Measurements from ENCODE around the gene GALNT18. TPM values are rescaled to one million over a fixed set of nuclear protein-coding genes. Genes with fewer than 3 reads are reported as not detected.

GALNT18 gene
- total and polyA plus RNA-seq, 4 donors = 2.1 to 11.0 (median 3.8) TPM

DNA sequence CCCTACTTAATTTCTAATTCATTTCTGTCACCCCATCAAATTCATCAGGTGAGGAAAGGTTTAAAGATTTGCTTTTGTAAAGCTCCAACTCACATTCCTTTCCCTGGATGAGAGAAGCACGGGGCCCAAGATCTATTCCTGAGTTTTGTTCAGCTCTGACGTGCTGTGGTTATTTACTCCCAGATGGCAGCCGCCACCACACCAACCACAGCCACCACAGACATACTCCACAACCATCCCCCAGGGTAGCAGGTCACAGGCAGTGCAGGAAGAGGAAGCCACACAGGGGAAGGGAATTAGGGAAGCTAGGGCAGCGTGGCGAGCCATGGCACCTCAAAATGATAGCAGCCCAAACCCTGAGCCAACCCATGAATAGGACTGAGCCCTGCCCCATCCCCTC lies 205.3 kb downstream of the GALNT18 start:
- no peak overlapping the region for H3K27ac ChIP-seq (ENCODE audit: low read depth in 1 of 2, low read length in 2 of 2)
- whole genome bisulfite sequencing = 79% methylated on average over 5 of the region's 5 CpGs
- no peak for DNase-seq (ENCODE audit: low spot score)
- H3K9ac ChIP-seq (ENCODE audit: low read depth in 1 of 2, low read length in 2 of 2) = no peak overlapping the region
- H3K27me3 ChIP-seq (ENCODE audit: control insufficient read depth in 4 of 4, insufficient read depth in 4 of 4, low read length in 3 of 4) = no peaks in the 10 kb centered on the region
- H3K4me3 ChIP-seq (ENCODE audit: low read depth in 1 of 3, low read length in 3 of 3) = no peak overlapping the region
- no peak for TF ChIP-seq NR2F2 (IDR thresholded peaks at IDR 0.05)
- TF ChIP-seq, protein P1, sequence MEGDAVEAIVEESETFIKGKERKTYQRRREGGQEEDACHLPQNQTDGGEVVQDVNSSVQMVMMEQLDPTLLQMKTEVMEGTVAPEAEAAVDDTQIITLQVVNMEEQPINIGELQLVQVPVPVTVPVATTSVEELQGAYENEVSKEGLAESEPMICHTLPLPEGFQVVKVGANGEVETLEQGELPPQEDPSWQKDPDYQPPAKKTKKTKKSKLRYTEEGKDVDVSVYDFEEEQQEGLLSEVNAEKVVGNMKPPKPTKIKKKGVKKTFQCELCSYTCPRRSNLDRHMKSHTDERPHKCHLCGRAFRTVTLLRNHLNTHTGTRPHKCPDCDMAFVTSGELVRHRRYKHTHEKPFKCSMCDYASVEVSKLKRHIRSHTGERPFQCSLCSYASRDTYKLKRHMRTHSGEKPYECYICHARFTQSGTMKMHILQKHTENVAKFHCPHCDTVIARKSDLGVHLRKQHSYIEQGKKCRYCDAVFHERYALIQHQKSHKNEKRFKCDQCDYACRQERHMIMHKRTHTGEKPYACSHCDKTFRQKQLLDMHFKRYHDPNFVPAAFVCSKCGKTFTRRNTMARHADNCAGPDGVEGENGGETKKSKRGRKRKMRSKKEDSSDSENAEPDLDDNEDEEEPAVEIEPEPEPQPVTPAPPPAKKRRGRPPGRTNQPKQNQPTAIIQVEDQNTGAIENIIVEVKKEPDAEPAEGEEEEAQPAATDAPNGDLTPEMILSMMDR (IDR thresholded peaks at IDR 0.05; ENCODE audit: low read depth, low read length, missing input control) = no peak
- TF ChIP-seq GABPA (IDR thresholded peaks at IDR 0.05 in 1 of 2, conservative IDR thresholded peaks at IDR 0.05 in 1 of 2) = no peak
- TF ChIP-seq, protein P2, sequence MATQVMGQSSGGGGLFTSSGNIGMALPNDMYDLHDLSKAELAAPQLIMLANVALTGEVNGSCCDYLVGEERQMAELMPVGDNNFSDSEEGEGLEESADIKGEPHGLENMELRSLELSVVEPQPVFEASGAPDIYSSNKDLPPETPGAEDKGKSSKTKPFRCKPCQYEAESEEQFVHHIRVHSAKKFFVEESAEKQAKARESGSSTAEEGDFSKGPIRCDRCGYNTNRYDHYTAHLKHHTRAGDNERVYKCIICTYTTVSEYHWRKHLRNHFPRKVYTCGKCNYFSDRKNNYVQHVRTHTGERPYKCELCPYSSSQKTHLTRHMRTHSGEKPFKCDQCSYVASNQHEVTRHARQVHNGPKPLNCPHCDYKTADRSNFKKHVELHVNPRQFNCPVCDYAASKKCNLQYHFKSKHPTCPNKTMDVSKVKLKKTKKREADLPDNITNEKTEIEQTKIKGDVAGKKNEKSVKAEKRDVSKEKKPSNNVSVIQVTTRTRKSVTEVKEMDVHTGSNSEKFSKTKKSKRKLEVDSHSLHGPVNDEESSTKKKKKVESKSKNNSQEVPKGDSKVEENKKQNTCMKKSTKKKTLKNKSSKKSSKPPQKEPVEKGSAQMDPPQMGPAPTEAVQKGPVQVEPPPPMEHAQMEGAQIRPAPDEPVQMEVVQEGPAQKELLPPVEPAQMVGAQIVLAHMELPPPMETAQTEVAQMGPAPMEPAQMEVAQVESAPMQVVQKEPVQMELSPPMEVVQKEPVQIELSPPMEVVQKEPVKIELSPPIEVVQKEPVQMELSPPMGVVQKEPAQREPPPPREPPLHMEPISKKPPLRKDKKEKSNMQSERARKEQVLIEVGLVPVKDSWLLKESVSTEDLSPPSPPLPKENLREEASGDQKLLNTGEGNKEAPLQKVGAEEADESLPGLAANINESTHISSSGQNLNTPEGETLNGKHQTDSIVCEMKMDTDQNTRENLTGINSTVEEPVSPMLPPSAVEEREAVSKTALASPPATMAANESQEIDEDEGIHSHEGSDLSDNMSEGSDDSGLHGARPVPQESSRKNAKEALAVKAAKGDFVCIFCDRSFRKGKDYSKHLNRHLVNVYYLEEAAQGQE (IDR thresholded peaks at IDR 0.05) = no peak
- TF ChIP-seq SP1 (IDR thresholded peaks at IDR 0.05) = no peak
- TF ChIP-seq FOXA1 (IDR thresholded peaks at IDR 0.05) = no peak
- no peak for TF ChIP-seq HNF4G (IDR thresholded peaks at IDR 0.05)
- no peak for TF ChIP-seq JUND (IDR thresholded peaks at IDR 0.05)
- peaks cover 0 to 7% (median 0%) of the 10 kb centered on the region in 4 donors for H3K36me3 ChIP-seq (ENCODE audit: control insufficient read depth in 4 of 4, insufficient read depth in 3 of 4, low read depth in 1 of 4, low read length in 3 of 4)
- no peaks in the 10 kb centered on the region for H3K4me1 ChIP-seq (ENCODE audit: control insufficient read depth in 4 of 4, insufficient read depth in 4 of 4, low read length in 3 of 4)
- no peaks in the 10 kb centered on the region for H3K9me3 ChIP-seq (ENCODE audit: control insufficient read depth in 4 of 4, low read length in 3 of 4)

DNA sequence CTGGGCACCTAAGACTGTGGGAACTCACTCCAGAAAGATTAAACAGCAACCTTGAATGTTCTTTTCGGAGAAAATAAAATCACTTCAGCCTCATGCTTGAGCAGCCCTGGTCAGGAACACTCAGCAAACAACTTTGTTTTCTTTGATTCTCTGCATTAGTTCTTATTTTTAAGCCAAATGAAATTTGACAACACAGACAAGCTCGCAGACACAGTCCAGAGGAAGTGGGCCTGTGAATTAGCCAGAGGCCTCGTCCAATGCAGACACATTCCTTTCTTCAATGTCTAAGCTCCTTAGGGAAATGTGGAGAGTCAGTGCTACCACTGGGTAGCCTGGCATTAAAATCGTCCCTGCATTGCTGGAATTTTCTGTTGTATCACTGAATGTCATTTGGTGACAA lies 205.9 kb downstream of the GALNT18 start:
- WGBS = 68% methylated on average over 4 of the region's 4 CpGs

More for the DNA sequence above, 205.9 kb downstream of the GALNT18 start:
- no peaks in the 10 kb centered on the region for H3K4me1 ChIP-seq (ENCODE audit: control insufficient read depth in 4 of 4, insufficient read depth in 4 of 4, low read length in 3 of 4)
- no peak for DNase-seq (ENCODE audit: low spot score)
- no peaks in the 10 kb centered on the region for H3K9me3 ChIP-seq (ENCODE audit: control insufficient read depth in 4 of 4, low read length in 3 of 4)
- TF ChIP-seq RXRA (IDR thresholded peaks at IDR 0.05) (no peak), FOXA1 (IDR thresholded peaks at IDR 0.05) (no peak), HNF4G (IDR thresholded peaks at IDR 0.05) (no peak), TAF1 (conservative IDR thresholded peaks at IDR 0.05) (no peak), RAD21 (IDR thresholded peaks at IDR 0.05) (no peak), HNF4A (conservative IDR thresholded peaks at IDR 0.05) (no peak), FOXA2 (IDR thresholded peaks at IDR 0.05) (no peak), NR2F2 (IDR thresholded peaks at IDR 0.05) (no peak), SP1 (IDR thresholded peaks at IDR 0.05) (no peak), JUND (IDR thresholded peaks at IDR 0.05) (no peak), GABPA (IDR thresholded peaks at IDR 0.05 in 1 of 2, conservative IDR thresholded peaks at IDR 0.05 in 1 of 2) (no peak), YY1 (IDR thresholded peaks at IDR 0.05) (no peak)
- TF ChIP-seq, protein P2 (IDR thresholded peaks at IDR 0.05) = no peak
- TF ChIP-seq, protein P1 (IDR thresholded peaks at IDR 0.05; ENCODE audit: low read depth, low read length, missing input control) = no peak
- TF ChIP-seq, protein P3, sequence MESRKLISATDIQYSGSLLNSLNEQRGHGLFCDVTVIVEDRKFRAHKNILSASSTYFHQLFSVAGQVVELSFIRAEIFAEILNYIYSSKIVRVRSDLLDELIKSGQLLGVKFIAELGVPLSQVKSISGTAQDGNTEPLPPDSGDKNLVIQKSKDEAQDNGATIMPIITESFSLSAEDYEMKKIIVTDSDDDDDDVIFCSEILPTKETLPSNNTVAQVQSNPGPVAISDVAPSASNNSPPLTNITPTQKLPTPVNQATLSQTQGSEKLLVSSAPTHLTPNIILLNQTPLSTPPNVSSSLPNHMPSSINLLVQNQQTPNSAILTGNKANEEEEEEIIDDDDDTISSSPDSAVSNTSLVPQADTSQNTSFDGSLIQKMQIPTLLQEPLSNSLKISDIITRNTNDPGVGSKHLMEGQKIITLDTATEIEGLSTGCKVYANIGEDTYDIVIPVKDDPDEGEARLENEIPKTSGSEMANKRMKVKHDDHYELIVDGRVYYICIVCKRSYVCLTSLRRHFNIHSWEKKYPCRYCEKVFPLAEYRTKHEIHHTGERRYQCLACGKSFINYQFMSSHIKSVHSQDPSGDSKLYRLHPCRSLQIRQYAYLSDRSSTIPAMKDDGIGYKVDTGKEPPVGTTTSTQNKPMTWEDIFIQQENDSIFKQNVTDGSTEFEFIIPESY (IDR thresholded peaks at IDR 0.05) = no peak
- TF ChIP-seq, protein P4, sequence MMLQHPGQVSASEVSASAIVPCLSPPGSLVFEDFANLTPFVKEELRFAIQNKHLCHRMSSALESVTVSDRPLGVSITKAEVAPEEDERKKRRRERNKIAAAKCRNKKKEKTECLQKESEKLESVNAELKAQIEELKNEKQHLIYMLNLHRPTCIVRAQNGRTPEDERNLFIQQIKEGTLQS (IDR thresholded peaks at IDR 0.05) = no peak
- H3K27ac ChIP-seq (ENCODE audit: low read depth in 1 of 2, low read length in 2 of 2) = no peak overlapping the region
- H3K27me3 ChIP-seq (ENCODE audit: control insufficient read depth in 4 of 4, insufficient read depth in 4 of 4, low read length in 3 of 4) = no peaks in the 10 kb centered on the region
- H3K9ac ChIP-seq (ENCODE audit: low read depth in 1 of 2, low read length in 2 of 2) = no peak overlapping the region
- no peak overlapping the region for H3K4me3 ChIP-seq (ENCODE audit: low read depth in 1 of 3, low read length in 3 of 3)
- peaks cover 0 to 7% (median 0%) of the 10 kb centered on the region in 4 donors for H3K36me3 ChIP-seq (ENCODE audit: control insufficient read depth in 4 of 4, insufficient read depth in 3 of 4, low read depth in 1 of 4, low read length in 3 of 4)

Measured in liver (tissue), 9 donors.